ENCODE measurements around the gene ARX. TPM values are rescaled to one million over a fixed set of nuclear protein-coding genes. Genes with fewer than 3 reads are reported as not detected.
A peak's percentile ranks its signal among the peaks of the same experiment; 100 is the strongest.

Gene ARX
- not detected for polyA plus RNA-seq

GRCh38 chrX:25015486-25016360, at the start of gene ARX:
TSS of gene ARX (minus strand) at chrX:25015965. CDS start at chrX:25015737, 228 bp downstream.
- peak within 1 kb of the TSS in 2 of 3 donors; percentile 35 to 67 for H3K27ac Mint-ChIP-seq
- peaks cover 0 to 2% (median 2%) of the 10 kb centered on the region in 3 donors for H3K9me3 Mint-ChIP-seq
- peaks cover 0 to 3% (median 3%) of the 10 kb centered on the region in 3 donors for H3K4me1 Mint-ChIP-seq
- peak within 1 kb of the TSS in 3 of 4 donors; percentile 47 to 81 (median 57) for H3K4me3 Mint-ChIP-seq
- no peaks in the 10 kb centered on the region for H3K36me3 Mint-ChIP-seq
- H3K27me3 Mint-ChIP-seq: peaks cover 39% of the 10 kb centered on the region

GRCh38 chrX:25059273-25059672, 43.5 kb upstream of the ARX start:
- no peak overlapping the region for H3K27ac Mint-ChIP-seq
- no peaks in the 10 kb centered on the region for H3K4me1 Mint-ChIP-seq
- H3K4me3 Mint-ChIP-seq: no peak overlapping the region
- H3K9me3 Mint-ChIP-seq: peaks cover 2 to 4% (median 3%) of the 10 kb centered on the region in 3 donors
- peaks cover 2% of the 10 kb centered on the region for H3K27me3 Mint-ChIP-seq
- H3K36me3 Mint-ChIP-seq: no peaks in the 10 kb centered on the region

DNA sequence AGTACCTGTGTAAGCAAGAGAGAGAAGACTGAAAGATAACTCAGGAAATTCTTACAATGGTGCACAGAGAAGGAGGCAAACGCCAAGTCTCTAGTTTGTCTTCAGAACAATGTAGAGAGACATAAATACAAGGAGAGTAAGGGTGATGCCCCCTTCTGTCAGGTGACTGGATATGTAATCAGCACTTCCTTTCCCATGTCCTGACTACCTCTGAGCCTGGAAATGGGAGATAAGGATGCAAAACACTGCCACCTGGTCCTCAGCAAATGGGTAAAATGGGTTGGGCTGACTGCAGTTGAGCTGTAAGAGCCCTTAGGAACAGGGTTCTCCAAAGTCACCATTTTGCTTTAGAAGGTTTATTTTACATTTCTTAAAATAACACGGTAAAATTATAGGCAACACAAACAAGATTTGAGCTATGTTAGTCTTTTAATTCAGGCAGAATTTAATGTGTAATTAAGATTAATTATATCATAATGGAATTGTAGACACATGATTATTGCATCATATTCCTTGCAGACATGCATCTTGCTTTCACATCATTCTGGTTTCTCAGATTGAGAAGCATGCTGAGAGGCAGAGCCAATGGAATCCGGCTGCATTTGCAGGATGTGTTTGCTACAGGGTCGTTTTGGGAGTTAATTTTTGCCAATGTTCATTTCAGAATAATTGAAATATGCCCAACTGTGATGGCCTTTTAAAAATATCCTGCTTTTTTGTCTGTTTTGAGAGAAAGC, 37.2 kb upstream of the ARX start:
- H3K27ac Mint-ChIP-seq: no peak overlapping the region
- peaks cover 2 to 4% (median 3%) of the 10 kb centered on the region in 3 donors for H3K9me3 Mint-ChIP-seq
- H3K27me3 Mint-ChIP-seq: peaks cover 5% of the 10 kb centered on the region
- H3K36me3 Mint-ChIP-seq: no peaks in the 10 kb centered on the region
- no peaks in the 10 kb centered on the region for H3K4me1 Mint-ChIP-seq
- H3K4me3 Mint-ChIP-seq: no peak overlapping the region

- H3K36me3 Mint-ChIP-seq: no peaks in the 10 kb centered on the region
- no peaks in the 10 kb centered on the region for H3K9me3 Mint-ChIP-seq
- no peak overlapping the region for H3K4me3 Mint-ChIP-seq
- H3K27me3 Mint-ChIP-seq: peaks cover 4% of the 10 kb centered on the region
- no peak overlapping the region for H3K27ac Mint-ChIP-seq
- H3K4me1 Mint-ChIP-seq: no peaks in the 10 kb centered on the region
Observed at GRCh38 chrX:25049971-25050370, 34.2 kb upstream of the ARX start.

GRCh38 chrX:25049357-25049756, 33.6 kb upstream of the ARX start:
- no peaks in the 10 kb centered on the region for H3K4me1 Mint-ChIP-seq
- no peaks in the 10 kb centered on the region for H3K9me3 Mint-ChIP-seq
- H3K4me3 Mint-ChIP-seq: no peak overlapping the region
- no peak overlapping the region for H3K27ac Mint-ChIP-seq
- peaks cover 3% of the 10 kb centered on the region for H3K27me3 Mint-ChIP-seq
- H3K36me3 Mint-ChIP-seq: no peaks in the 10 kb centered on the region

DNA sequence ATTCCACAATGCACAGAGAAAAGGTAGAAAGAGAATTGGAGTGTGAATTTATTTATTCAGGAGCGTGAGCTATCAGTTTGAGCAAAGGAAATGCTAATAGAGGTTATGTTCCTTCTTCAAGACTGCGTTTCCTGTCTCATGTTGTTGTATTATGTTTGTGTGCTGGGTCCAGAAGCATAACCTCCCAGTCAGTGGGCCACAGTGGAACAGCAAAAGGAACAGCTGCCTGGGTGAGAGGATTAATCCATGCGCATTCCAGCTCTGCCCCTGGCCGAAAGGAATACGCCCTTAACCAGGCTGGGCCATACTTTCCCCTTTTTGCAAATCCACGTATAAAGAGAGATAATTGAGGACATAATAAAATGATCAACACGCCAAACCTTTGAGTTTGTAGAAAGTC, 32.4 kb upstream of the ARX start:
- Mint-ChIP-seq H3K27me3 (peaks cover 4% of the 10 kb centered on the region), H3K4me3 (no peak overlapping the region), H3K36me3 (no peaks in the 10 kb centered on the region), H3K4me1 (peaks cover 0 to 4% (median 1%) of the 10 kb centered on the region in 3 donors), H3K27ac (no peak overlapping the region), H3K9me3 (peaks cover 0 to 2% (median 0%) of the 10 kb centered on the region in 3 donors)

DNA sequence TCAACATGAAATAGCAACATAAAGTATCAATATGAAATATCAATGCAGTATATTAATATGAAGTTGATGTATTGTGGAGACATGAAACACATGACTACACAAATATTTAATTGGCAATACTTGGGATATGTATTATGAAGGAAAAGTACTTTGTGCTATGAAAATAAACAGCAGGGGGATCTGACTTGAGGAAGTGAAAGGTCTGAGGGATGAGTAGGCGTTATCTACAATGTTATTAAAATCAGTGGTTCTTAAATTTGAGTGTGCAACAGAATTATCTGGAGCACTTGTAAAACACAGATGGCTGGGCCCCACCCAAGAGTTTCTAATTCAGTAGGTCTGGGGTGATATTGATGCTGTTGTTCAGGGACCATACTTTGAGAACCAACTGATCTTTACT, 27.4 kb upstream of the ARX start:
- H3K4me3 Mint-ChIP-seq: no peak overlapping the region
- peaks cover 0 to 2% (median 0%) of the 10 kb centered on the region in 3 donors for H3K9me3 Mint-ChIP-seq
- H3K4me1 Mint-ChIP-seq: peaks cover 0 to 7% (median 1%) of the 10 kb centered on the region in 3 donors
- no peak overlapping the region for H3K27ac Mint-ChIP-seq
- H3K36me3 Mint-ChIP-seq: no peaks in the 10 kb centered on the region
- peaks cover 2% of the 10 kb centered on the region for H3K27me3 Mint-ChIP-seq

GRCh38 chrX:25039036-25039435, 23.3 kb upstream of the ARX start:
- Mint-ChIP-seq H3K36me3 (no peaks in the 10 kb centered on the region), H3K27me3 (peaks cover 4% of the 10 kb centered on the region), H3K9me3 (peaks cover 0 to 2% (median 0%) of the 10 kb centered on the region in 3 donors), H3K27ac (no peak overlapping the region), H3K4me1 (peaks cover 0 to 7% (median 0%) of the 10 kb centered on the region in 3 donors), H3K4me3 (no peak overlapping the region)

GRCh38 chrX:25034889-25035288, 19.1 kb upstream of the ARX start:
- Mint-ChIP-seq H3K36me3 (no peaks in the 10 kb centered on the region), H3K27ac (no peak overlapping the region), H3K4me3 (no peak overlapping the region), H3K27me3 (peaks cover 4% of the 10 kb centered on the region), H3K9me3 (no peaks in the 10 kb centered on the region), H3K4me1 (no peaks in the 10 kb centered on the region)

- H3K27me3 Mint-ChIP-seq: peaks cover 7% of the 10 kb centered on the region
- H3K36me3 Mint-ChIP-seq: no peaks in the 10 kb centered on the region
- no peak overlapping the region for H3K4me3 Mint-ChIP-seq
- no peak overlapping the region for H3K27ac Mint-ChIP-seq
- no peaks in the 10 kb centered on the region for H3K4me1 Mint-ChIP-seq
- H3K9me3 Mint-ChIP-seq: no peaks in the 10 kb centered on the region
Observed at GRCh38 chrX:25029288-25029825, 13.6 kb upstream of the ARX start.

GRCh38 chrX:25028726-25029125, 13.0 kb upstream of the ARX start:
- Mint-ChIP-seq H3K36me3 (no peaks in the 10 kb centered on the region), H3K9me3 (no peaks in the 10 kb centered on the region), H3K27ac (no peak overlapping the region), H3K4me1 (no peaks in the 10 kb centered on the region), H3K27me3 (peaks cover 9% of the 10 kb centered on the region), H3K4me3 (no peak overlapping the region)

GRCh38 chrX:25026576-25026975, 10.8 kb upstream of the ARX start:
- H3K27me3 Mint-ChIP-seq: peaks cover 25% of the 10 kb centered on the region
- no peaks in the 10 kb centered on the region for H3K36me3 Mint-ChIP-seq
- H3K9me3 Mint-ChIP-seq: no peaks in the 10 kb centered on the region
- H3K27ac Mint-ChIP-seq: no peak overlapping the region
- H3K4me1 Mint-ChIP-seq: peaks cover 0 to 10% (median 0%) of the 10 kb centered on the region in 3 donors
- H3K4me3 Mint-ChIP-seq: no peak overlapping the region

DNA sequence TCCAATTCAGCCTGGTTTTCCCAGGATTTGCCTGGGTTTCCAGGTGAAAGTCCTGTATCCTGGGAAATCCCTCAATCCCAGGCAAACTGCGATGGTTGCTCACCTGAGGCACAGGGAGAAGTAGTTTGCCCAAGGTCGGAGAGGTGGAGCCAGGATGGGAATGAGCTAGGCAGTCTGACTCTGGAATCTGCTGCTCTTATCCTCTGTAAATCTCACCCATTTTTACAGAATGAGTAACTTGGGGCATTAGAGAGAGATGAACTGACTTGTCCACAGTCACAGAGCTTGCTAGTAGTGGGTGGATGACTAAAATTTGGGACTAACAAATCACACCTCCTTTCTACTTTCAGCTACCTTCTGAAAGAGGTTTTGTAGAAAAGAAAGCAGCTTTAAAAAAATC, 9.8 kb upstream of the ARX start:
- Mint-ChIP-seq H3K36me3 (no peaks in the 10 kb centered on the region), H3K4me3 (no peak overlapping the region), H3K27me3 (peaks cover 33% of the 10 kb centered on the region), H3K27ac (no peak overlapping the region), H3K4me1 (peaks cover 0 to 10% (median 5%) of the 10 kb centered on the region in 3 donors), H3K9me3 (no peaks in the 10 kb centered on the region)

- no peak overlapping the region for H3K4me3 Mint-ChIP-seq
- peaks cover 39% of the 10 kb centered on the region for H3K27me3 Mint-ChIP-seq
- peaks cover 0 to under 1% (median 0%) of the 10 kb centered on the region in 3 donors for H3K9me3 Mint-ChIP-seq
Observed at GRCh38 chrX:25023908-25024307, 8.1 kb upstream of the ARX start.

More at GRCh38 chrX:25023908-25024307, 8.1 kb upstream of the ARX start:
- H3K27ac Mint-ChIP-seq: no peak overlapping the region
- H3K4me1 Mint-ChIP-seq: peaks cover 0 to 10% (median 5%) of the 10 kb centered on the region in 3 donors
- no peaks in the 10 kb centered on the region for H3K36me3 Mint-ChIP-seq
